H54 (cell line): Measurements from ENCODE around the gene XCR1.
"Not testable (repeated sequence)": the region's sequence is repeated elsewhere in the genome, so short reads cannot be mapped to it uniquely, and the experiment has no call there.

Source experiments
- DNase-seq: peaks from one replicate; pipeline ENCODE4 v3.0.0; 2011; ENCODE audit warnings: low spot score, mixed read lengths; ENCODE audit not compliant: insufficient read length
- FAIRE-seq: peaks from 3 replicates; lab custom pipeline; 2011; peaks lifted over from hg19 to GRCh38; lab: Jason Lieb, UNC
- POLR2A ChIP-seq: IDR thresholded peaks from 2 replicates; pipeline ENCODE4 v1.6.1; 2011; ENCODE audit warnings: low read depth, mild to moderate bottlenecking, low read length

XCR1 gene

GRCh38 chr3:46058981-46059380 lies 31.7 kb upstream of the XCR1 start:
- FAIRE-seq, result no peak
- no peak for TF ChIP-seq POLR2A

DNA sequence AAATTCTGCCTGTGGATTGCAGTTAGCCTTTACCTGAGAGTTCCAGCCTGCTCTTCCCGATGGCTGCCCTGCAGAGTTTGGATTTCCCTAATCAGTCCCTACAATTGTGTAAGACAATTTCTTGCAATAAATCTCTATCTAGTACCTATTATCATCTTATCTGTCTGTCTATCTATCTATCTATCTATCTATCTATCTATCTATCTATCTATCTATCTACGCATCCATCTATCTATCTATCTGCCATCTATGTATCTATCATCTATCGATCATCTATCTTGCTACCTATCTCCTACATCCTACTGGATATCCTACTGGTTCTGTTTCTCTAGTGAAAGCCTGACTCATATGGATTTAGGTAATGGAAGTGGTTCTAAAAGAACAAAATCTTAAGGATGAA lies 30.4 kb upstream of the XCR1 start:
- FAIRE-seq (no peak), DNase-seq (no peak)
- no peak for TF ChIP-seq POLR2A

More at GRCh38 chr3:46058981-46059380, 31.7 kb upstream of the XCR1 start:
- no peak for DNase-seq

DNA sequence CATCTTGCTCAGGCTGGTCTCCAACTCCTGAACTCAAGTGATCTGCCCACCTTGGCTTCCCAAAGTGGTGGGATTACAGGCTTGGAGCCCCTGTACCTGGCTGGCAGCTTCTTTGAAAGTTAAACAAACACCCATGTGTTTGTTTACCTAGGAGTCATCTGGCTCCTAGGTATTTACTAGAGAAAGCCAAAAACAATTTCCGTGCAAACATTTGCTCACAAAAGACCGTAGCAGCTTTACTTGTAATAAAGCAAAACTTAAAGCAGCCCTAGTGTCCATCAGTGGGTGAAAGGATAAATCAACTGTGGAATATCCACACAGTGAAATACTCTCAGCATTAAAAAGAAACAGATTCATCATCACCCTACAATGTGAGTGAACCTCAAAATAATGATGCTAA lies 29.4 kb upstream of the XCR1 start:
- no peak for TF ChIP-seq POLR2A
- FAIRE-seq, result no peak

DNA sequence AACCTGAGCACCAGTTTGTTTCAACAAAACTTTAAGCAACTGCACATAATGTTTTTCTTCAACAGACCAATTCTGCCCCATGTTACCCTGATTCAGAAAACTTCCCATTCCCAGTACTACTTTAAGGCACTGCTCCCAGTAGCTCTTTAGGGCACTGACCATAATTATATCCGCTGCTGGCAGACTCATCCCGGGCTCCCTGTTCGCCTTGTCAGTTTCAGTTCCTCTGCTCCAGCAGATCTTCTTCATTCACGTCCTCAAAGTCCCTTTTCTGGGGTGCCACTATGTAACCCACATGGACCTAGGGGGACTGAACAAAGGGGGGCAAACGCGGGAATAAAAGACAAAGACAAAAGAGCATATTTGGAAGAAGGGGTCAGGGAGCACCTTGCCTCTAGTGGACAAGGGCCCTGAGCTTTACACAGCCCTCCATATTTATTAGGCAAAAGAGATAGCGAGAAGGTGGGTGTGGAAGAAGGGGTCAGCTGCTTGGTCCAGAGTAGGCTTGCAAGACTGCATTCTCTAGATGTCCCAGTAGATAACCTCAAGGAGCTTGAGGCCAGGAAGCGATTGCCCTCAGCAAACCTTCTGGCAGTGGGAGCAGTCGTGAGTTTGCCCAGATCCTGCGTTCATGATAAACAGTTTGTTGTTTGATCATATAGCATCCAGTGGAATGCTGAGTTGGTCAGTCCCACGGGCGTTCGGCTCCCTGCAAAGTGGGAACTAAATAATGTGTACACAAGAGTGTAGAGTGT lies 26.7 kb upstream of the XCR1 start:
- not testable (repeated sequence) for FAIRE-seq, DNase-seq

More for the DNA sequence above, 29.4 kb upstream of the XCR1 start:
- DNase-seq, result no peak

DNA sequence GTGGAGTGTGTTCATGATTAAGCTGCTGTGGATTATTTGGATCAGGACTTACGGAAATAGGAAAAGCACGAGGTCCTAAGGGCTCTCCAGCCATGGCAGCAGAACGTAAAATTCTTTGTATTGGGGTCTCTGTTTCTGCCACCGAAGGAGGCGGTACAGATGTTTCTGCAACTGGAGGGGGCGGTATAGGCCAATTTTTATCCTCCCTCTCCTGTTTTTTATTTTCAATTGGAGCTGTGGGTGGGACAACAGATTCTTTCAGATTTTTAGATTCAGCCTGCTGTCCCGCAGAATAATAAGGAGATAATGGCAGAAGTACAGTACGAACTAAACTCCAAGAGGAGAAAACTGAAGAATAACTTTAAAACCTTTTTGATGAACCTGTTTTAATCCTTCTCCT lies 26.0 kb upstream of the XCR1 start:
- not testable (repeated sequence) for FAIRE-seq

GRCh38 chr3:46052531-46052930 lies 25.2 kb upstream of the XCR1 start:
- FAIRE-seq (no peak), DNase-seq (no peak)

More for the DNA sequence above, 26.0 kb upstream of the XCR1 start:
- DNase-seq, result not testable (repeated sequence)

GRCh38 chr3:46049093-46049492 lies 21.8 kb upstream of the XCR1 start:
- DNase-seq (no peak), FAIRE-seq (no peak)
- TF ChIP-seq POLR2A, result no peak

More at GRCh38 chr3:46052531-46052930, 25.2 kb upstream of the XCR1 start:
- TF ChIP-seq POLR2A, result no peak

DNA sequence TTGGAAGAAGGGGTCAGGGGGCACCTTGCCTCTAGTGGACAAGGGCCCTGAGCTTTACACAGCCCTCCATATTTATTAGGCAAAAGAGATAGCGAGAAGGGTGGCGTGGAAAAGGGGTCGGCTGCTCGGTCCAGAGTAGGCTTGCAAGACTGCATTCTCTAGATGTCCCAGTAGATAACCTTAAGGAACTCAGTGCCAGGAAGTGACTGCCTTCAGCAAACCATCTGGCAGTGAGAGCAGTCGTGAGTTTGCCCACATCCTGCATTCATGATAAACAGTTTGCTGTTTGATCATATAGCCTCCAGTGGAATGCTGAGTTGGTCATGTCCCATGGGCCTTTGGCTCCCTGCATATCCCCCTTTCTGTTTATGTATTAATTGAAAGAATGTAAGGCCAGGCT lies 18.9 kb upstream of the XCR1 start:
- not testable (repeated sequence) for DNase-seq, FAIRE-seq

DNA sequence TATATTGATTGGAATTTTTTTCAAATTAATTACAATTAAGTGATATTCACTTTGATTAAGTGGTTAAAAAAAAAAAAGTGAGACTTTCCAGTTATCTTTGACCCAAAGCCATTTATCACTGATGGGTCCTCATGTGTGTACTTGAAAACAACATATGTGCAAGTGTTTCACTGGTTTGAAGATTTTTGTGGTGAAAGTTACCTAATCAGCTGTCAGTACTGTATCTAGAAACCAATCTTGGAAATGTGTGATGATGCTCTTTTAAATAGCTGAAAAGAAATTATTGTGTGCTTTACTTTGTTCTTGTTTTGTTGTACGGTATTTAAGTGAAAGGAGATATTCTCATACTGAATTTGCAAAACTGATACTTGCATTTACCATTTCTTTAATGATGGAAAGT lies 11.6 kb upstream of the XCR1 start:
- TF ChIP-seq POLR2A, result no peak
- DNase-seq (no peak), FAIRE-seq (no peak)

- DNase-seq, FAIRE-seq: not testable (repeated sequence)
Observed at GRCh38 chr3:46038071-46038470, 10.8 kb upstream of the XCR1 start.

DNA sequence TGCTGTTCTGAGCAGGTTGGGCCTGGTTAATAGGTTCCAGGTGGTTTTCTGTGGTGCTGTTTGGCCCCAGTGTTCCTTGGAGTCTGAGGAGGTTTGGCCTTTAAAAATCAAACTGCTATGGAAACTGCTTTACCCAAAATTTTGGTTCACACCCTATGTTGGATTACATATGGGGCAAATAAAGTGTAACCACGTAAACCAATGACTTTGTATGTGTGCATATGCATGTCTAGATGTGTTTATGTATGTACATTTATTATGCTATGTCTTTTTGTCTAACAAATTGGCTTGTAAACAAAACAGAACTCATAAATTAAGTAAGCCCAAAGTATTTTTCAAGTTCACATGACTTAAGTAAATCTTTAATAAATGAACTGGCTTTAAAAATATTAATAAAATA lies 8.9 kb upstream of the XCR1 start:
- TF ChIP-seq POLR2A, result no peak
- DNase-seq (no peak), FAIRE-seq (no peak)

DNA sequence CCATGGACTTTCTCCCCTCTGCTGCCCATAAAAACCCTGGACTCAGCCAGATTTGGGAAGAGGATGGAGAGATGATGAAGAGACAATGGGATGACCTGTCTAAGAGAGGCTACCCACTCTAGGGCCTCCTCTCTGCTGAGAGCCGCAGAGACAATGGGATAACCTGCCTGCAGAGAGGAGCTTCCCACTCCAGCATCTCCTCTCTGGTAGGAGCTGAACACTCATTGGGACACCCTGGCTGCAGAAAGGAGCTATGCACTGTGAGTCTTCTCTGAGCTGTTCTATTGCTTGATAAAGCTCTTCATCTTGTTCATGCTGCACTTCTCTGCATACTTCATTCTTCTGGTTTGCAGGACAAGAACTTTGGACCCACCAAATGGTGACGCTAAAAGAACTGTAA lies 4.5 kb upstream of the XCR1 start:
- FAIRE-seq (no peak), DNase-seq (no peak)
- TF ChIP-seq POLR2A, result no peak

DNA sequence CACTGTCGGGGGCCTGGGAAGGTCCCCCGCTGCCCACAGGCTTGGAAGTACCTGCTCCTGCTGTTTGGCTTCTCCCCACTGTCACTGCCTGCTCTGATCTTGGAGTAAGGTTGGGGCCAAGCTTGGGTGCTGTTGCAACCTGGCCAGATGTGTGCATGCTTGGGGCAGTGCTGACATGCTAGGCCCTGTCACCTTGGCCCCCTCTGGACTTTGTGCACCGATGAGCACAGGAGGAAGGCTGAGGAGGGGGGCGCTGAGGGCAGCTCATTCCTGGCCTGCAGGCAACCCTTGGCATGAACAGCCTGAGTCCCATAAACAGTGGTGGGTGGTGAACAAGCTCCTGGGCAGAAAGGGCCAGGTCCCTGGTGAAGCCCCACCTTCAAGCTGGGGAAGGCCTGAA lies 4.0 kb upstream of the XCR1 start:
- TF ChIP-seq POLR2A, result no peak
- no peak for FAIRE-seq

DNA sequence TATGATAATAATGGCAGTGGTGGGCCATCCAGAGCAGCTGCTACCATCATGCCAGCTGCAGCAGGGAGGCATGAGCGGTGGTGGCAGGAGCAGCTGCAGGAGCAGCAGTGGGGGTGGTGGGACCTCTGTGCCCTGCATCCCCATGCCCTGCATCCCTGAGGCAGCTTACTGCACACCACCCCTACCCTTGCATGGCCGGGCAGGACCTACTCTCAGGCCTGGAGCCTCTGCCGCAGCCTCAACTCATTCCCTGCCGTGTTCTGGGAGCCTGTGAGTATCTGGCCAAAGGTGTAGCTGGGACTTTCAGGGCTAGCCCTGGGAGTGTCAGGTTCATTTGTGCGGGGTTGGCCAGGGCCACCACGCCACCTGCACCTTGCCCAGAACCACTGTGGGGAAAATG lies 3.3 kb upstream of the XCR1 start:
- DNase-seq (no peak), FAIRE-seq (no peak)
- no peak for TF ChIP-seq POLR2A

More for the DNA sequence above, 4.0 kb upstream of the XCR1 start:
- DNase-seq, result no peak

DNA sequence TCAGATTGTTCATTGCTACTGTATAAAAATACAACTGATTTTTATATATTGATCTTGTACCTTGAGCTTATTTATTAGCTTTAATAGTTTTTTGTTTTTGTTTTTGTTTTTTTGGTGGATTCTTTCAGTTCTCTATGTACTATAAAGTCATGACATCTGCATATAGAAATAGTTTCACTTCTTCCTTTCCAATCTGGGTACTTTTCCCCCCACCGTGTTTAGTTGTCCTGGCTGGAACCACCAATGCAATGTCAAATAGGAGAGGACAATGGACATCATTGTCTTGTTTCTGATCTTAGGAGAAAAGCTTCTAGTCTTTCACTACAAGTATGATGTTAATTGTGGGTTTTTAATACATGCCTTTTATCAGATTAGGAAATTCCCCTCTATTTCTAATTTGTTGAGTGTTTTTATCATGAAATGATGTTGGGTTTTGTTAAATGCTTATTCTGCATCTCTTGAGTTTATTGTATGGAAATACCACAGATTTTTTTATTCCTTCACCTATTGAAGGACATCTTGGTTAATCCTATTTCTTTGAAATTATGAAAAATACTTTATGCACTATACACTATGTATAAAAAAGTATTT lies 2.8 kb upstream of the XCR1 start:
- FAIRE-seq, result no peak
- no peak for DNase-seq
- TF ChIP-seq POLR2A, result no peak
